ENCODE results near the gene SPINK4.

The SPINK4 gene

GRCh38 chr9:33239921-33240320, at the start of gene SPINK4:
Gene SPINK4, plus strand, starts transcription at chr9:33240167. Its CDS starts 42 bp downstream, at chr9:33240209.
- no peak for DNase-seq (ENCODE audit: low read depth)
- TF ChIP-seq, protein P1, sequence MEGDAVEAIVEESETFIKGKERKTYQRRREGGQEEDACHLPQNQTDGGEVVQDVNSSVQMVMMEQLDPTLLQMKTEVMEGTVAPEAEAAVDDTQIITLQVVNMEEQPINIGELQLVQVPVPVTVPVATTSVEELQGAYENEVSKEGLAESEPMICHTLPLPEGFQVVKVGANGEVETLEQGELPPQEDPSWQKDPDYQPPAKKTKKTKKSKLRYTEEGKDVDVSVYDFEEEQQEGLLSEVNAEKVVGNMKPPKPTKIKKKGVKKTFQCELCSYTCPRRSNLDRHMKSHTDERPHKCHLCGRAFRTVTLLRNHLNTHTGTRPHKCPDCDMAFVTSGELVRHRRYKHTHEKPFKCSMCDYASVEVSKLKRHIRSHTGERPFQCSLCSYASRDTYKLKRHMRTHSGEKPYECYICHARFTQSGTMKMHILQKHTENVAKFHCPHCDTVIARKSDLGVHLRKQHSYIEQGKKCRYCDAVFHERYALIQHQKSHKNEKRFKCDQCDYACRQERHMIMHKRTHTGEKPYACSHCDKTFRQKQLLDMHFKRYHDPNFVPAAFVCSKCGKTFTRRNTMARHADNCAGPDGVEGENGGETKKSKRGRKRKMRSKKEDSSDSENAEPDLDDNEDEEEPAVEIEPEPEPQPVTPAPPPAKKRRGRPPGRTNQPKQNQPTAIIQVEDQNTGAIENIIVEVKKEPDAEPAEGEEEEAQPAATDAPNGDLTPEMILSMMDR (IDR thresholded peaks at IDR 0.05; ENCODE audit: control insufficient read depth, extremely low read depth, insufficient read depth): no peak
- H3K4me3 ChIP-seq (ENCODE audit: low read depth, low read length): no peak within 1 kb of the TSS

GRCh38 chr9:33192493-33193255, 47.3 kb upstream of the SPINK4 start:
- no peak for DNase-seq (ENCODE audit: low read depth)
- TF ChIP-seq, protein P1 (IDR thresholded peaks at IDR 0.05; ENCODE audit: control insufficient read depth, extremely low read depth, insufficient read depth): no peak
- H3K4me3 ChIP-seq (ENCODE audit: low read depth, low read length): no peak overlapping the region

GRCh38 chr9:33193818-33194217, 46.1 kb upstream of the SPINK4 start:
- TF ChIP-seq, protein P1 (IDR thresholded peaks at IDR 0.05; ENCODE audit: control insufficient read depth, extremely low read depth, insufficient read depth): no peak

DNA sequence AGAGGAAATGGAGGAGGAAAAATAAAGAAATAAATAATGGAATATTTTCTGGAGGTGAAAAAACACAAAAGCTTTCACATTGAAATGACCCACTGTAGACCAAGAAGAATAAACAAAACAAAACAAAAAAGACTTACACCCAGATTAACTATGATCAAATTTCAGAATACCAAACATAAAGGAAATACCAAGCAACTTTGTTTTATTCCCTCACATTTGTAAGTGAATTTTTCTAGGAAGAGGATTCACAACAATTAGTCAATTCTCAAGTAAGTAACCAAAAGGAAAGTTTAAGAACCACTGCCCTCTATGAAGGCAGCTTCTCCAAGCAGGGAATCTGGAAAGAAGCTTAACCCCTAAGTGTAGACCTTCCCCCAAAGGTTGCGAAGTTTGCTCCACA, 43.2 kb upstream of the SPINK4 start:
- no peak overlapping the region for H3K4me3 ChIP-seq (ENCODE audit: low read depth, low read length)
- TF ChIP-seq, protein P1 (IDR thresholded peaks at IDR 0.05; ENCODE audit: control insufficient read depth, extremely low read depth, insufficient read depth): no peak

More at GRCh38 chr9:33193818-33194217, 46.1 kb upstream of the SPINK4 start:
- DNase-seq (ENCODE audit: low read depth): no peak
- no peak overlapping the region for H3K4me3 ChIP-seq (ENCODE audit: low read depth, low read length)

GRCh38 chr9:33197279-33198152, 42.5 kb upstream of the SPINK4 start:
- DNase-seq (ENCODE audit: low read depth): no peak
- H3K4me3 ChIP-seq (ENCODE audit: low read depth, low read length): no peak overlapping the region
- TF ChIP-seq, protein P1 (IDR thresholded peaks at IDR 0.05; ENCODE audit: control insufficient read depth, extremely low read depth, insufficient read depth): no peak

More for the DNA sequence above, 43.2 kb upstream of the SPINK4 start:
- DNase-seq (ENCODE audit: low read depth): no peak

DNA sequence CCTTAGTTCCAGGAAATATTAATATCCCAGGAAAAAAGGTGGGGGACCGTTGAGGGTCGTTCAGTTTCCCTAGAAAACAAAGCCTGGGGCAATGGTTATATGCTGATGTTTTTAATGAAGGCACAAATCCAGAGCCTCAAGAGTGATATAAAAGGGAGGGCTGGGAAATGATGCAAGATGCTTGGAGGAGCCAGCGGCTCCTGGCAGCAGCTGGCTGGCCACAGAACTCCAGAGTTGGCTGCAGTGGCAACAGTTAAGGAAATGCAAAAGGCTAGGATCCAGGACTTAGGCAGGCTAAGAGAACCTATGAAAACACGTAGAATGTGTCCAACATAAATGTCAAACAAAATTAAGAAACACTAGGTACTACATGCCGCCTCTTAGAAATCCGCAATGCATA, 41.8 kb upstream of the SPINK4 start:
- TF ChIP-seq, protein P1 (IDR thresholded peaks at IDR 0.05; ENCODE audit: control insufficient read depth, extremely low read depth, insufficient read depth): no peak
- DNase-seq (ENCODE audit: low read depth): no peak
- no peak overlapping the region for H3K4me3 ChIP-seq (ENCODE audit: low read depth, low read length)
